SU-DHL-6 (cell line): ENCODE measurements around the gene FBXL3.

Experiments used
- H2AFZ ChIP-seq: fragments of 200-600 bp; sonication (generic); 2 replicates; pipeline ENCODE4 v1.6.1; 2014; ENCODE audit warnings: low read depth, mild to moderate bottlenecking, moderate library complexity, mixed read lengths, antibody characterized with exemption, low read length; ENCODE audit not compliant: severe bottlenecking
- H3F3A ChIP-seq: fragments of 200-600 bp; shearing (Covaris generic); 2 replicates; pipeline ENCODE4 v1.6.0; 2016; ENCODE audit warnings: antibody characterized with exemption, mild to moderate bottlenecking; ENCODE audit not compliant: insufficient read depth
- H3K27ac ChIP-seq: fragments of 200-600 bp; sonication (generic); 2 replicates; pipeline ENCODE4 v1.5.1; 2016; ENCODE audit warnings: low read depth, mild to moderate bottlenecking, low read length, moderate library complexity, mixed read lengths
- H3K27me3 ChIP-seq: fragments of 200-600 bp; sonication (generic), shearing (Covaris generic); 2 replicates; pipeline ENCODE4 v1.6.0; 2014; ENCODE audit warnings: mild to moderate bottlenecking, low read length
- H3K36me3 ChIP-seq: fragments of 200-600 bp; sonication (generic); 2 replicates; pipeline ENCODE4 v1.6.1; 2014; ENCODE audit warnings: mild to moderate bottlenecking, low read length, mixed read lengths
- H3K4me2 ChIP-seq: fragments of 300-600, 200-600 bp; shearing (Covaris generic), sonication (generic); 2 replicates; pipeline ENCODE4 v1.6.0; 2014; ENCODE audit warnings: low read length, low read depth, mild to moderate bottlenecking; ENCODE audit not compliant: poor library complexity, severe bottlenecking
- H3K4me3 ChIP-seq: fragments of 200-600 bp; sonication (generic); 2 replicates; pipeline ENCODE4 v1.5.1; 2014; ENCODE audit warnings: antibody characterized with exemption, low read length, mild to moderate bottlenecking, mixed read lengths; ENCODE audit not compliant: insufficient read depth, poor library complexity, severe bottlenecking
- H3K79me2 ChIP-seq: fragments of 200-600 bp; sonication (generic); 2 replicates; pipeline ENCODE4 v1.6.1; 2014; ENCODE audit warnings: mild to moderate bottlenecking, low read length, moderate library complexity; ENCODE audit not compliant: insufficient read depth
- H3K9ac ChIP-seq: fragments of 200-600 bp; sonication (generic); 2 replicates; pipeline ENCODE4 v1.7.0; 2014; ENCODE audit warnings: mild to moderate bottlenecking, low read length
- H3K9me2 ChIP-seq: fragments of 200-600 bp; sonication (generic); replicated peaks from 2 replicates; pipeline ENCODE4 v1.6.1; 2014; ENCODE audit warnings: low read length; ENCODE audit not compliant: insufficient read depth
- H3K9me3 ChIP-seq: fragments of 200-600 bp; sonication (generic); 2 replicates; pipeline ENCODE4 v1.6.1; 2014; ENCODE audit warnings: low read length, mixed read lengths; ENCODE audit not compliant: insufficient read depth
- H4K20me1 ChIP-seq: fragments of 200-600 bp; sonication (generic); 2 replicates; pipeline ENCODE4 v1.6.1; 2014; ENCODE audit warnings: low read depth, mild to moderate bottlenecking, antibody characterized with exemption, low read length, moderate library complexity, mixed read lengths
- CTCF ChIP-seq: fragments of 200-600 bp; sonication (generic); IDR thresholded peaks from one replicate; pipeline ENCODE4 v1.5.1; 2017; ENCODE audit warnings: antibody characterized with exemption, mild to moderate bottlenecking, low read length, moderate library complexity; ENCODE audit not compliant: insufficient read depth, poor library complexity, severe bottlenecking
- EZH2phosphoT487 ChIP-seq: fragments of 200-600 bp; sonication (generic), shearing (Covaris generic); conservative IDR thresholded peaks from 2 replicates; pipeline ENCODE4 v1.6.1; 2018; ENCODE audit warnings: mild to moderate bottlenecking, antibody characterized with exemption, low read length, moderate library complexity, mixed read lengths

The FBXL3 gene

GRCh38 chr13:76975863-76976262, 51.1 kb downstream of the FBXL3 start:
- H3K79me2 ChIP-seq, result no peaks in the 10 kb centered on the region
- H3K27me3 ChIP-seq, result no peaks in the 10 kb centered on the region
- no peaks in the 10 kb centered on the region for H4K20me1 ChIP-seq
- no peak overlapping the region for H3K4me3 ChIP-seq
- no peak overlapping the region for H3K27ac ChIP-seq
- H3K9me2 ChIP-seq, result no peaks in the 10 kb centered on the region
- no peaks in the 10 kb centered on the region for H3K36me3 ChIP-seq
- H3F3A ChIP-seq, result no peaks in the 10 kb centered on the region
- H2AFZ ChIP-seq, result no peak overlapping the region
- no peaks in the 10 kb centered on the region for H3K9me3 ChIP-seq
- H3K4me2 ChIP-seq, result no peak overlapping the region
- TF ChIP-seq EZH2phosphoT487, result no peak
- no peak for TF ChIP-seq CTCF
- H3K9ac ChIP-seq, result no peak overlapping the region

- no peaks in the 10 kb centered on the region for H3K9me3 ChIP-seq
- H3K27me3 ChIP-seq, result no peaks in the 10 kb centered on the region
- no peaks in the 10 kb centered on the region for H3K79me2 ChIP-seq
- no peaks in the 10 kb centered on the region for H4K20me1 ChIP-seq
- no peak overlapping the region for H2AFZ ChIP-seq
- no peak overlapping the region for H3K27ac ChIP-seq
- no peaks in the 10 kb centered on the region for H3K36me3 ChIP-seq
- H3K9ac ChIP-seq, result no peak overlapping the region
- H3K4me2 ChIP-seq, result no peak overlapping the region
- no peak overlapping the region for H3K4me3 ChIP-seq
- no peaks in the 10 kb centered on the region for H3F3A ChIP-seq
- no peaks in the 10 kb centered on the region for H3K9me2 ChIP-seq
- no peak for TF ChIP-seq EZH2phosphoT487
- TF ChIP-seq CTCF, result no peak
Measured at GRCh38 chr13:76974618-76974975, 52.4 kb downstream of the FBXL3 start.

GRCh38 chr13:76973920-76974617, 52.9 kb downstream of the FBXL3 start:
- H3K9me3 ChIP-seq, result no peaks in the 10 kb centered on the region
- H2AFZ ChIP-seq, result no peak overlapping the region
- no peaks in the 10 kb centered on the region for H3K9me2 ChIP-seq
- H4K20me1 ChIP-seq, result no peaks in the 10 kb centered on the region
- H3K27ac ChIP-seq, result no peak overlapping the region
- no peak for TF ChIP-seq EZH2phosphoT487
- TF ChIP-seq CTCF, result no peak
- no peaks in the 10 kb centered on the region for H3K79me2 ChIP-seq
- no peaks in the 10 kb centered on the region for H3F3A ChIP-seq
- H3K4me3 ChIP-seq, result no peak overlapping the region
- H3K27me3 ChIP-seq, result no peaks in the 10 kb centered on the region
- no peak overlapping the region for H3K9ac ChIP-seq
- H3K36me3 ChIP-seq, result no peaks in the 10 kb centered on the region
- no peak overlapping the region for H3K4me2 ChIP-seq
